ENCODE measurements around the gene MMP26.

The MMP26 gene

DNA sequence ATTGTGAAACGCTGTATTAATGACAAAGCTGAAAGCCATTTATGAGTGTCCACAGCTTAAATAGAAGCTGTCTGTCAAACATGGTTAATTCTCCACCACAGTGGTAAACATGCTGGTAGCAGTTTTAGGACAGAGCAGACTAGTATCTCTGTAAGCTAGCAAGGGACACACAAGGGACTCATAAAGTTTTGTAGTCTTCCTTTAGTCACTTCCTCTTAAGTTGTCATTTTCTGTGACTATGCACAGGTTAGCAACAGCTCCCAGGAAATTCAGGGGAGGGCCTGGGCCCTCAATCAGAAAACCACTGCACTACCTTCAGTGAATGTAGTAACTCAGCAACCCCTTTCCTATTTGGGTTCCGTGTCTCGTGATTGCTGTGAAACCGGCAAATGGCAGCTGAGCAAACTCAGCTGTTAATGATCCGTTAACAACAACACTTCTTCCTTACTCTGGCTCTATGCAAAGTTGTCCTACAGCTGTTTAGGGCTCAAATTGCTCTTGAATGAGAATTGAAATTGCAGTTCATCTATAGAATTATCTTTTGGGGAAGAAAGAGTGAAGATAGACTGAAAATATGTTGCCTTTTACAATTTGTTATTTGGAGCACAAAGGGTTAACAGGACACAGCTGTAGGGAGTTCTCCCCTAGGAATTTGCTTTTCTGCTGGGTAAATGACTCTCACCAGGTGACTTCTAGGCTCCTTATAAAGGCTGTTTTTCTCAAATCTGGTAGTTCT, at the start of gene MMP26:
Gene MMP26, plus strand, starts transcription at position 731 of the 736 bp plus-strand sequence.
- DNase-seq, result no peak
- ATAC-seq, result no peak

DNA sequence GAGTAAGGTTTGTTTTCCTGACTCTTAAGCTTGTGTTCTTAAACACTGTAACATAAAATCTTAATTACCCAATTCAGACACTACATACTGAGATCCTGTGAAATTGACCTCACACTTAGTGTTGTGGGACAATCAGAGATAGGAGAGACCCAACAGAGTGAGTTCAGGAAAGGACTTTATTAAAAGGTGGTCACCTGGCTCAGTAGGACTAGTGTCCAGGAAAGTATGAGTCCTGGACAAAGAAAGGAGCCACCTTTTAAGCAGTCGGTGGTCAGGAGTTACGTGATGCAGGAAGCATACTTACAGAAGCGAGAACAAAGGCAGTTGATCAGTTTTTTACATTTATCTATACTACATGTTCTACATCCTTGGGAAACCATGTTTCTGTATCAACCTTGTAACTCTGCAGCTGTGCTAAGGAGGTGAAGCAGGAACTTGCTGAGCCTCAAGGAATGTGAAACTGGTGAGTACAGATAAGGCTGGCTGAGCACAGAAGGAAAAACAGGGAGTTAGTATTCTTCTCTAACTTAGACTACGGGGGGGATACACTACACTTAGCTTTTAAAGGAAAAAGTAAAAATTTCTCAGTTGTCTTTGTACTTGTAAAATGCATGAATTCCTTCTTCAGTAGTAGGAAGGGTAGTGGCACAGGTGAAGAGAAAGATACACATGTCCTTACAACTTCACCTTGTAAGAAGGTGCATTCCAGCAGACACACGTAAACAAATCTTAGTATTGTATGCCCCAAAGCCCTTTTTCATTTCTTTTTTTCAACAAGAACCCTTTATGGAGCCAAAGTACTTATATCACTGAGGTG, 45.7 kb upstream of the MMP26 start:
- DNase-seq, result no peak
- no peak for ATAC-seq

DNA sequence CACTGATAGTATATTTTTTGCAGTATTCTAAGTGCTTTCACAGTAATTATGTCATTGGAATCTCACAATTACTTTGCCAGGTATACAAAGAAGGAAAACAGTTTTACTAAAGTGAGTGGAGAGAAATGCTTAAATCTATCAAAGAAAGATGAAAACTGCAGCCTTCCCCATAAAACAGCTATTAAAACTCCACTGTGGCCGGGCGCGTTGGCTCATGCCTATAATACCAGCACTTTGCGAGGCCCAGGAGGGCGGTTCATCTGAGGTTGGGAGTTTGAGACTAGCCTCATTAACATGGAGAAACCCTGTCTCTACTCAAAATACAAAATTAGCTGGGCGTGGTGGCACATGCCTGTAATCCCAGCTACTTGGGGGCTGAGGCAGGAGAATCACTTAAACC, 41.7 kb upstream of the MMP26 start:
- ATAC-seq, result no peak
- no peak for DNase-seq

DNA sequence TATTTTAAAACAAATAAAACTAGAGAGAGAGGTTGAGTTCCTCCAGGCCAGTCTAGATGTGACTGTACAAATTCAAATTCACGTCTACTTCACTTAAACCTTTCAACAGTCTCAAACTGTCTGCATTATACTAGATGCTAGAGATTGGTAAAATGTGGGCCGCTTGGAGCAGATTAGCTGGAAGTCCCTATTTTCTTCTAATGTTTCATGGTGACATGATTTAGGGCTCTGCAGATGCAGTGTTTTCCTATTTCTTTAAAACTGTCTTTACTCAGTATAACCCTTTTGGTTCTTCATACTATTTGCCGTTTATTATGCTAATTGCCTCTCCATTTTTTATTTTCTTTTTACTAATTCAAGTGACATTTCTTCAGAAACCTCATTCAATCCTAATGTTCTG, 40.4 kb upstream of the MMP26 start:
- no peak for DNase-seq
- ATAC-seq, result no peak

DNA sequence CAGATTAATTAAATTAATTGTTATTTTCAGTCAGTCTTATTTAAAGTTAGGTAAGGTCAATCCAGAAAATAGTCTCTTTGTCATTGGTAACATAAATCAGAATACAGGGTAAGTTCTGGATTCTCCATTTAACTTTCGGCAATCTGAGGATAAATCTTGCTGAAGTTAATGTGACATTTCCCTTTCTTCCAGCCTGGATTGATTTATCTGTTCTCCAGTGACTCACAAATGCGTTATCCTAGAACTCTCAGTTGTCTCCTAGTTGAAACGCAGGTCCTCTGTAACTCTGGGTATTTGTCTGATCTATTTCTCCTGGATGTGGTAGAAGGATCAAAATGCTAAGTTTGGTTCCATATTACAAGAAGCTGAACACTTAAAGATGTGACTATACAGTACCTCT, 39.8 kb upstream of the MMP26 start:
- ATAC-seq (no peak), DNase-seq (no peak)

DNA sequence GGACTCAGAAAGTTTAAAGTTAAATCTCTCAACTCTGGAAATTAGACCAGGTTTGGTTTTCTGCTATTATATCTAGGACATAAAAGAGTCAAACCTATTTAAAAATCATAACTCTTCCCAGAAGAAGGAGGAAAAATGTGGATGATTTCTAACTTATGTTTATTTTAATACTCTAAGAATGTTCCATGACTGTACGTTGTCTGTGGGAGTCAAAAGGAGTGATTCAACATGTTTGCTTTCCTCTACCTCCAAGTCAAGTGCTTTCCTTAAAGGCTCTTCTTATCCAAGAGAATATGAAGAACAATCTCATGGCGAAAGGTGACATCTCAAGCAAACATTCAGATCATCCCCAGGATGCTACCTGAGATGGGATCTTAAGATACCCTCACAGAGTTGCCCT, 39.2 kb upstream of the MMP26 start:
- no peak for DNase-seq
- no peak for ATAC-seq

DNA sequence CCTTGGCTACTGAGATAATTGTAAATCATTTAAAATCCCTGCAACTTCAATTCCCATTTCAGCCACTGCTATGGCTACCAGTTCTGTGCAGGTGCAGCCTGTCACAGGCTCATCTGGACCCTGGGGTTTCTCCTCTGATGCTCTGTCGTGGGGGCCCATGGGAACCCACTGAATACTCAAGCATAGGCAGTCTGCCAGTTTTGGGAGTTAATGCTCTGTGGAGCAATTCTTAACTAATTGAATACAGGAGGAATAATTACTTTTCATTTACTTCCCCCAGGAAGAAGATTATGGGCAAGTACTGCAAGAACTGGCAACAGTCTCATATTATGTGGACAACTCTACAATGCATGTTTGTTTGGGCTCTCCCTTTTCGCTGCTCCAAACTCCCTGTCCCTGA, 32.8 kb upstream of the MMP26 start:
- DNase-seq, result no peak
- no peak for ATAC-seq

DNA sequence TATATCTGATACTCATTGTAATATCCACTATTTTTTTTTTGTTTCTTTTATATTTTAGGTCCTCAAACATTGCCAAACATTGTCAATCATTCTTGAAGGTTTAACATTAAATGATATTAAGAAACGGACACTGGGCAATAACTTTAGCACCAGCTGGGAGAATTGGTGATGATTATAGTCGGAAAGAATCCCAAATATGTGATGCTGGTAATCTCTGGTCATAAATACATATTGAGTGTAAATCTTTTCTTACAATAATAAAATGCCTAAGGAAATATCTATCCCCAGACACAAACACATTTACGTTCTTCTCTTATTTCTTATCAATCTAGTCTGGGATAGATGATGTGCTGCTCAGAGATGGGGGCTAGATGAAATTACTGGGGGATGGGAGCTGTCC, 32.1 kb upstream of the MMP26 start:
- DNase-seq (no peak), ATAC-seq (no peak)

DNA sequence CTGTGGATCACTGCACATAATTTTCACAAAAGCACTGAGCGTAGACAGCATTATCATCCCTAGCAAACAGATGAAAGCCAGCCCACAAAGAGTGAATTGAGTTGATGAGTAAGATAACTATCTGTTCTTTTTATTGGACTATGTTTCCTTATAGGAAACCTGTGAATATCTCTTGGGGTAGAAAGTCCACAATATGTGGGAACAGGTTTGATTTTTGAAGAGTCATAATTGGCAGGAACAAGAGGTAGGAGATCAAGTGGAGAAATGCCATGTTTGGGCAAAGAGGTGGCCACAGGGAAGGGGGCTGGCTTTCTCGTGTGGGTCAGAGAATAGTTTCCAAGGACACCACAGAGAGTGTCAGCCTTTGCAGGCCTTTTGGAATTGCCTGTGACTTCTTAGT, 30.8 kb upstream of the MMP26 start:
- DNase-seq, result no peak
- ATAC-seq, result no peak

DNA sequence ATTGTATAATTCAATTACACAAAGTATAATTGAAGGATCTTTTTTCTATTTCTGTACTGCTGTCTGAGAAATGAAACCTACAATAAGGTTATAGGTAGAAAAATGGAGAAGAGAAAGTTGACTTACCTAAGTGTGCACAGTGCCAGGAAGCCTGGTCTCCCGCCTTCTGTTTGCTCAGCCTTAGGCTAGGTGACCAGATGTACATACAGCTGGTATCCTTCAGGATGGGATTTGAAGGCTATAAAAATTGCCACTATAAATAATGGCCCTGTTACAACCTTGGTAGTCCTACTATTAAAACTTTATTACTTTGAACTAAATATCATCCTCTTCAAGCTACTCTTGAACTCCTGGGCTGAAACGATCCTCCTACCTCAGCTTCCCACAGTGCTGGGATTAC, 26.6 kb upstream of the MMP26 start:
- DNase-seq (no peak), ATAC-seq (no peak)

DNA sequence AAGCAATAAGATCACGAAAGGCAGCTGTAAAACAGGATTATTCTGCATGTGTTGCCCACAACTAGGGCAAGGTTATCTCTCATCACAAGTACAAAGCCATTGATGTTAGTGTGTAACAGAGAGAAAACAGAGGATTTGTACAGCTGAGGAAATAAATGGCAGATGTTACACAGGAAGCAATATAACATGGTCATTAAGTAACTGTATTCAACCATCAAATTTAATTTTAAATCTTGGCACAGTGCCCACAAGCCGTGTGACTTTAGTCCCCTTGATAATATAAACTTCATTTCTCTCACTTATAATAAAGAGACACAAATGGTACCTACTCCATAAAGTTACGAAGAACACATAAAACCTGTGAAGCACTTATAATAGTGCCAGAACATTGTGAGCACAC, 24.2 kb upstream of the MMP26 start:
- DNase-seq (no peak), ATAC-seq (no peak)

DNA sequence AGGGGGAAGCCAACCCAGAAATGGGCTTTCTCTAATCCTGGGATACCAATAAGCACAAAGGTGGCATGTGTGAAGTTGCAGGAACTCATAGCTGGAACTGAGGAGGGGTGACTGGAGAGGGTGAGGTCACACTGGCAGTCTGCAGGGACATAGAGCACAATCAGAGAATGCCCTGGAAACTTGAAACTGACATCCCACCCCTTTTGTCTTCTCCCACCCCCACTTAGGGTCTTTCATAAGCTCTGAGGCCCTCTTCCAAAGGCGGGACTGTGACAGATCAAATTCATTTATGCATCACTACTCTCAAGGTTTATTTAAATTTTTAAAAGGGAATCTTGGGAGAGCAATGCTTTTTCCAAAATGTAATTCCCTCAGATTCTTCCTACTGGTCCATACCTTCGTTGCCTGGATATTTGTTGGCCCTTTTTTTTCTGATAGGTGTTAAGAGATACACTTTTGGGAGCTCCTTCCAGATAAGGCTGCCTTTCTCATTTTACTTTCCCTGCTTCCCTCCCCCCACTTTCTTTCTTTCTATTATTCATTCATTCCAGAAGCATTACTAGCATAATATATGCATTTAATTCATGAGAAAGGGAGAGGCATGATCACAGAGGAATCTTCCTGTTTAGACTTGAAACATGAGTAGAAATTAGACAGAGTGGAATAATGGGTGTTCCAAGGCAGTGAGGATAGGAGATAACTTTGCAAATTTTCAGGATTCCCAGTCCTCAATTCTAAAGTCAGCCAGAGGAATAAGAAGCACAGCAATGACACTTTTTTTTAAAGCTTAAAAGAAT, 21.8 kb upstream of the MMP26 start:
- ATAC-seq, result no peak
- no peak for DNase-seq

DNA sequence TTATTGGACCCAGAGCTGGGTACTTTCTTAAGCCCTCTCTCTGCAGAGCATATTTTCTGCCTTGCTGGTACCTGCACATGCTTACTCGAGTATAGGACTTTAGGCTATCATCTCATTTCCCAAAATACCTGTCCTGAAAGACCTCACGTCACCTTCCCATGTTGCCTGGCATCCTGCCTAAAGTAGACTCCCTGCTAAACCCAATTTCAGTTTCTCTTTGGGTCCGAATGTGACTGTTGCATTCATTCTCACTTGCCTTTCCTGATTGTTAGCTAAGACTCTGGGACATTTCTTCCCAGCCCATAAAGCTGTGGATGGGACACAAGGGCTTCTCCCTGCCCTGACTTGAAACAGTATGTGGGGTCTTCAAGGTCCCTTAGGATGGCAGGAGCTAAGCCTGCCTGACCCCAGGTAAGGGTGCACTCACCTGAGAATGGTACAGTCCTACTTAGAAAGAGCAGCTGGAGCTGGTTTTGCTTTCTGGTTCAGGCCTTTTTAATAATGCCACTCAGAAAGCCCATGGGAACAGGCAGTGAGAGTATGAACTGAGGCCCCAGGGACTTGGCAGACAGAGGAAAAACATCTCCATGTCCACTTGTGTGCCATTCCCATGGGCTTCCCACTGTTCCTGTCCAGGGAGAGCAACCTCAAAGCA, 19.8 kb upstream of the MMP26 start:
- no peak for ATAC-seq
- DNase-seq, result no peak

DNA sequence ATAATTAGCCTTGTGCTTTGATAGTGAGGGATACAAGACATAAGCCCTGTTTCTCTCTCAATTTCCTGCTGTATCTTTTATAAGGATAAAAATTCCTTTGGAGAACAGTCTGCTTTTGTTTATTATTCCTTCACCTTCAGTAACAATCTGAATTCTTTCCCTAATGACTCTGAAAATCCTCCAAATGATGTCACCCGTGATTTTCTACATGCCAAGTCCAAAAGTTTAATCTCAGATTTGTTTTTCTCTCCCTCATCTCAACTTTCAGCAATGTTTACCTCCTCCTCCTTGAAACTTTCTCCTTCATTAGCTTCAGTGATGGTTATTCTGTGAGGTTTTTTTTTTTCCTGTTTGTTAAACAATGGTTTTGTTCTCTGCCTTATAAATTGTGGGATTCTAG, 9.1 kb upstream of the MMP26 start:
- DNase-seq, result no peak
- no peak for ATAC-seq

DNA sequence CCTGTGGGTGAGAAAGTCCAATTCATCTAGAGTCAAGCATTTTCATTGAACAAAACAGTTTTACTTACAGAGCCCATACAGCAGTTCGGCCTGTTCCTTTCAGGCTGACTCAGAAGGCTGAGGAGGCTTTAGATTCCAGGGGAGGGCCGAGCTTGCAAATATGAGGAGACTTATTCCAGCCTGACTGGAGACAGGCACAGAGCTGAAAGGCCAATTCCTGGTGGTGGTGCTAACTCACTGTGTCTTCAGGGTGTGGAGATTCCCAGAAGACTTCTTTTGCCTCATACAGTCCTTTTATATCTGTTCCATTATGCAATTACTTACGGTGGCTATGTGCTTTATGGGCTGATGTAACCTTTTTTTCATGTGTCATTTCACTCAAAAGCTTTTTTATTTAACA, 7.0 kb upstream of the MMP26 start, which contains the start of gene OR51E2:
Gene OR51E2, minus strand, starts transcription at position 269 of the 400 bp plus-strand sequence. CDS start 15,142 bp downstream, outside the sequence.
- no peak for DNase-seq
- no peak for ATAC-seq

DNA sequence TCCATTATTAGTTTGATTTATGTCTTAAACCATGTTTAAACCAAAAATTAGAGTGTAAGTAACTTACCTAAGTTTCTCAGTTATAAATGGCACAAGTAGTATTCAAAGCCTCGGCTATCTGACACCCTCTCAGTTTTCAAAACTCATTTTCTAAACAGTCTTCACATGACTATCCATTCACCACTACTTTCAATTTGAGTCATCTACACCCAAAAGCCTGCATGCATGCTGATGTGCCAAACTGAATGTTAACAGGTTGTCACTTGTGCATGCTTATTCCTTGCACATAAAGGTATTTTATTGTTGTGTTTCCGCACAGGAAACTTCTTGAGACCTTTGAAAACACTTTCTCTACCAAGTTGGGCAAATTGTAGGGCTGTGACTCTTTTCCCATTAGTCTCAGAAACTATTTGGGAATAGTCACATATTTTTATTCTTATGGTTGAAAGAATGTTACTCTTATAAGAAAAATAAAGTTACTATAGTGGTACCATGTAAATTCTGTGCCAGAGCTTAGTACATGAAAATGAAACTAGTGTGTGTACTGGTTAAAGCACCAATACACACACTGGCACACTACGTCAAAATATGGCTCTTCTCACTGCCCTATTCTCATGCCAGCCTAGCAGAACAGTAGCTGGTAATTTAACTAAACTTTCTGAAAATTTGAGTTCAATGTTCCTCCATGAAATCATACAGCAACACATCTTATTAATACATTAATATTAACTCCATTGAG, 4.7 kb upstream of the MMP26 start:
- ATAC-seq, result no peak
- no peak for DNase-seq

DNA sequence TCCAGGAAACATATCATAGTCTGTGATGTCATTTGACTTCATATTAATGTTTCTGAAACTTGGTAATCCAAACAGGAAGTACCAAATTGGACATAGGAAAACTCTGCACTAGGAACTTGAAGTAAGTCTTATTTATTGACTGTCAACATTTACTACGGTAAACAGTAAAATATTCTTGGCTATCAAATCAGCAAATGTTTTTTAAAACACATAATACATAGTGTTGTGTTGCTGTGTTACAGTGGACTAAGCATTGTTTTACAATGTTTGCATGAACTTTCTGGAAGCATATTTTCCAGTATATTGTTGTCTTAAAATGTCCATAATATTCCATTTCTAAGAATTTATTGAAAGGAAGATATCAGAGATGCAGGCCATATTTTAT, 4.2 kb upstream of the MMP26 start:
- DNase-seq (no peak), ATAC-seq (no peak)

DNA sequence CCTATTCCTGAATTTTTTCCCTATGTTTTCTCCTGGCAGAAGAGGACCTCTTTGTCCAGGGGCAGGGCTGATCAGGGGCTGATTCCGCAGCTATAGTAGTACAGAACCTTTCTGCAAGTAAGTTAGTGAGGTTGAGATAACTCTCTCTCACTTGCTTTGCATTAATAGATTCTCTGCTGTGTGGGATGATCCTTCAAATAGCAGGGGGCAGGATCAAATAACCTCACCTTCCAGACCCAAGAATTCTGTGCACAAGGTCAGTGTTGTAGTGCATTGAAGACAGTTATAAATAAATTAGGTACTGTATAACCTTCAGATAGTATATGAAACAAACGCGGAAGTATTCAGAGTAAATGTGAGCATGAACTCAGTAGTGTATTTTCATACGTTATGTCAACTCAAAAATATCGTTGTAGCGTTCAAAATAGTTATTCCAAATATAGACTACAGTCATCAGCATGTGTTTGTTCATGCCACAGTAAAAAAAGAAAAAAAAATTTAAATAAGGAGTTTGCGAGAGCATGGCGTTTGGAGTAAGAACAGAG, 278 bp downstream of the MMP26 start:
- no peak for DNase-seq
- ATAC-seq, result no peak

DNA sequence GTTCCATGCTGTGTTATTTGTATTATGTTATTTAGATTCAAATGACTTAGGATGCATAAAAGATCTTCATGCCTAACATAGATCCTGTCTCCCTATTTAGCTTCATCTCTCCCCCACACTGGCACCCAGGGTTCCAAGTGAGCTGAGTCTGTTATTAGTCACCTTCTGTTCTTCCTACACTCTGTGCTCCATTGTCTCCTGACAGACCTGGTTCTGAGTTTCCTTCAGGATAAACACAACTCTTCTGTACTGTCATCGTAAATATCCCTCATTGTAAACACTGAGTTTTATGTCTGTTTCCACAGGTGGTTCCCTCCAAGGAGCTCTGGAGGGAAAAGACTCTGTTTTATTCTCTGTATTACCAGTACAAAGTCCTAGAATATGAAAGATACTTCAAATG, 8.7 kb downstream of the MMP26 start:
- DNase-seq (no peak), ATAC-seq (no peak)

DNA sequence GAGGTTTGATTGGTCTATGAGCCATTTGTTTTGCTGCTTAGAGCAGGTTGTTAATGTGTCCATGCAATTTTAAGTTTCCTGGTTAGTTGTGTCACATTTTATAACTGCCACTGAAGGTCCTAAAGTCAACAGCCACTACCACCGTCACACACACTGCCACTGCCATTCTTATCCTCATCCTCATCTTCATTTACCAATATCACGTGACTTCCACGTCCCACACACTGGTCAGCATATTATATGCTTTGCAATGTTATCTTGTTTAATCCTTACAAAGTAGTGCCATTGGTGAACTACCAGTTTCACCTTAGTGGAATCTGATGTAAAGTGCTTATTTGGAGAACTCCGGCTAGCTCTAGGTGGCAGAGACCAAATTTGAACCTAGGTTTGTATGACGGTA, 9.7 kb downstream of the MMP26 start:
- ATAC-seq, result no peak

More for the DNA sequence above, 9.7 kb downstream of the MMP26 start:
- no peak for DNase-seq

All from stimulated activated naive CD8-positive, alpha-beta T cell treated with anti-CD3 and anti-CD28 coated beads, Interleukin-15, Interleukin-2, amounts not matched to agents 100 U/mL and 50 U/mL, for 24 hours (primary cell).